HG02798 (cell line): ENCODE results near the gene SNX27.

Source experiments
- ATAC-seq: cut with Tn5 transposase; IDR thresholded peaks from one replicate; pipeline ENCODE4 v1.9.1; 2021; ENCODE audit warnings: mild to moderate bottlenecking; ENCODE audit not compliant: unreplicated experiment, poor library complexity

The SNX27 gene

GRCh38 chr1:151611832-151612500, at the start of gene SNX27:
SNX27 (plus strand) TSS chr1:151612050; CDS start chr1:151612202, 152 bp downstream.
- peak; percentile 94 for ATAC-seq

GRCh38 chr1:151562661-151563060, 49.2 kb upstream of the SNX27 start:
- no peak for ATAC-seq

GRCh38 chr1:151563376-151563775, 48.5 kb upstream of the SNX27 start:
- ATAC-seq: no peak

GRCh38 chr1:151565502-151566189, 46.2 kb upstream of the SNX27 start:
- no peak for ATAC-seq

- ATAC-seq: no peak
These were observed 43.2 kb upstream of the SNX27 start for GRCh38 chr1:151568626-151569088.

- no peak for ATAC-seq
These were observed 41.0 kb upstream of the SNX27 start for GRCh38 chr1:151570819-151571218.

- no peak for ATAC-seq
These were observed 37.0 kb upstream of the SNX27 start for GRCh38 chr1:151574575-151575529.

GRCh38 chr1:151577173-151577572, 34.7 kb upstream of the SNX27 start:
- no peak for ATAC-seq

- ATAC-seq: no peak
These were observed 32.9 kb upstream of the SNX27 start for GRCh38 chr1:151578941-151579340.

GRCh38 chr1:151579436-151580225, 32.2 kb upstream of the SNX27 start:
- no peak for ATAC-seq

- no peak for ATAC-seq
These were observed 30.4 kb upstream of the SNX27 start for GRCh38 chr1:151581451-151581850.

- ATAC-seq: no peak
These were observed 29.9 kb upstream of the SNX27 start for GRCh38 chr1:151581921-151582320.

GRCh38 chr1:151583796-151584195, 28.1 kb upstream of the SNX27 start:
- no peak for ATAC-seq

- ATAC-seq: no peak
These were observed 27.6 kb upstream of the SNX27 start for GRCh38 chr1:151584278-151584677.

- ATAC-seq: no peak
These were observed 27.1 kb upstream of the SNX27 start for GRCh38 chr1:151584780-151585179.

GRCh38 chr1:151585622-151586021, 26.2 kb upstream of the SNX27 start:
- ATAC-seq: no peak

GRCh38 chr1:151590961-151591360, 20.9 kb upstream of the SNX27 start:
- ATAC-seq: no peak

- ATAC-seq: no peak
These were observed 18.1 kb upstream of the SNX27 start for GRCh38 chr1:151593730-151594129.

- ATAC-seq: peak; percentile 60
These were observed 17.7 kb upstream of the SNX27 start for GRCh38 chr1:151594143-151594625.
